ENCODE data around the gene LRP1B.
"Not testable (repeated sequence)": the region's sequence is repeated elsewhere in the genome, so short reads cannot be mapped to it uniquely, and the experiment has no call there.

LRP1B gene

DNA sequence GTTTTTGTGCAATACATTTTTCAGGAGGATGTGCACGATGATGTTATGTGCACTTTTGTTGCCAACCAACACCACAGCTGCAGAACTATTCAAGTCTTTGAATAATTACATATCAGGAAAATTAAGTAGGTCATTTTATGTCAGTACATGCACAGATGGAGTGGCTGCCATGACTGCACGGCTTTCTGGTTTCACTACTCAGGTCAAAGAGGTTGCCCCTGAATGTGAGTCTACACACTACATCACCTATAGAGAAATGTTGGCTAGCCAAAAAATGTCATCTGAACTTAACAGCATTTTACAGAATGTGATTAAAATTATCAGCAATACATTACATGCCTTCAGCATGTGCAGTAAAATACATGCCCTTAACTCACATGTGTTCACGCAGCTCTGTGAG, 1713.3 kb downstream of the LRP1B start:
- no peak for DNase-seq (ENCODE audit: low read depth in 1 of 2, low spot score in 1 of 2)

GRCh38 chr2:140416577-140416976, 1714.2 kb downstream of the LRP1B start:
- DNase-seq (ENCODE audit: low read depth in 1 of 2, low spot score in 1 of 2) = no peak

DNA sequence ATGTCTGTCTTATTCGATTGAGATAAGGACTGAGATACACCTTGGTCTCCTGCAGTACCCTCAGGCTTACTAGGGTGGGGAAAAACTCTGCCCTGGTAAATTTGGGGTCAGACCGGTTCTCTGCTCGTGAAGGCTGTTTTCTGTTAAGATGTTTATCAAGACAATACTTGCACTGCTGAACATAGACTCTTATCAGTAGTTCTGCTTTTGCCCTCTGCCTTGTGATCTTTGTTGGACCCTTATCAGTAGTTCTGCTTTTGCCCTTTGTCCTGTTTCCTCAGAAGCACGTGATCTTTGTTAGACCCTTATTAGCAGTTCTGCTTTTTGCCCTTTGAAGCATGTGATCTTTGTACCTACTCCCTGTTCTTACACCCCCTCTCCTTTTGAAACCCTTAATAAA, 1715.8 kb downstream of the LRP1B start:
- not testable (repeated sequence) for DNase-seq (ENCODE audit: low read depth in 1 of 2, low spot score in 1 of 2)

- no peak for DNase-seq (ENCODE audit: low read depth in 1 of 2, low spot score in 1 of 2)
These were observed 1720.1 kb downstream of the LRP1B start for GRCh38 chr2:140410695-140411094.

GRCh38 chr2:140401056-140401455, 1729.8 kb downstream of the LRP1B start:
- no peak for DNase-seq (ENCODE audit: low read depth in 1 of 2, low spot score in 1 of 2)

DNA sequence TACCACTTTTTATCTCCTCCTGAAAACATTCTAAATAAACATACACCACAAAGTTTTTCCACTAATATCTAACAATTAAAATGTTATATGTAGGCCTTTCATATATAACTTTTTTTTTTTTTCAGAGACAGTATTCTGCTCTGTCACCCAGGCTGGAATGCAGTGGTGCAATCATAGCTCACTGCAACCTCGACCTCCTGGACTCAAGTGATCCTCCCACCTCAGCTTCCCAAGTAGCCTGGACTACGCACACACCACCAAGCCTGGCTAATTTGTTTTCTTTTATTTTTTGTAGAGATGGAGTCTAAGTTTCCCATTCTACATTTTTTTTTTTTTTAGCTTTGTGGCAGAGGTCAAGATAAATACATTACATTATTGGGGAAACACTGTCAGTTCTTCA, 1738.0 kb downstream of the LRP1B start:
- no peak for DNase-seq (ENCODE audit: low read depth in 1 of 2, low spot score in 1 of 2)

GRCh38 chr2:140384946-140385345, 1745.9 kb downstream of the LRP1B start:
- DNase-seq (ENCODE audit: low read depth in 1 of 2, low spot score in 1 of 2) = no peak

DNA sequence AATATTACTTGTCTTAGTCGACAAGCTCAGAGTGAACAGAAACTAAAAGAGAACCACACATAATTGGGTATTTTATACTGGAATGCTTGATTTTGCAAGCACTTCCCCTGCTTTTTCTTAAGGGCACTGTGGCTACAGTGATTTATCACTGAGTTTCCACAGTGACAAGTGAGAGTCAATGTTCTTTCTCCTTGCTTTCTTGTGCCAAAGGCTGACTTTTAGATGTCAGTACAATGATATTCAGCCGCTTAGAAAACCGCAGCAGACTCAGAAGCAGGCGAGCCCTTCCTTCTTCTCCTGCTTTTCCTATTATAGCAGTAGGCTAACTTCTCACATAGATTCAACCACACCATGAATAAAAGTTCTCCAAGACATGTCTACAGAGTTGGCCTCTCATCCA, 1747.0 kb downstream of the LRP1B start:
- DNase-seq (ENCODE audit: low read depth in 1 of 2, low spot score in 1 of 2) = no peak

GRCh38 chr2:140376686-140377085, 1754.1 kb downstream of the LRP1B start:
- DNase-seq (ENCODE audit: low read depth in 1 of 2, low spot score in 1 of 2) = no peak

GRCh38 chr2:140363131-140363530, 1767.7 kb downstream of the LRP1B start:
- DNase-seq (ENCODE audit: low read depth in 1 of 2, low spot score in 1 of 2) = no peak

DNA sequence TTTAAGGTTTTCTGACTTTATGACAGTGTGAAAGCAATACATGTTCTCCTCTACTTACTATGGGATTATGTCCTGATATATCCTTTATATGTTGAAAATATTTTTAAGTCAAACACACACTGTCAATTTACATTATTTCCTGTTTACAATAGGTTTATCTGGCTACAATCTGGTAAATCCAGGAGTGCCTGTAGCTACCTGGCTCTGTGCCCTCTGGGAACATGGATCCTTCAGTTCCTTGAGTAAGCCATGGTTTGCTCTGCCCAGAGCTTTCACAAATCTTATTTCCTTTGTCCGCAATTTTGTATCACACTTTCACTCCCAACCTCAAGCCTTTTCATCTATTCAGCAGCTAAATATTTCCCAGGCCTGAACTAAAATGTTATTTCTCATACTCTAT, 1768.5 kb downstream of the LRP1B start:
- DNase-seq (ENCODE audit: low read depth in 1 of 2, low spot score in 1 of 2) = no peak

DNA sequence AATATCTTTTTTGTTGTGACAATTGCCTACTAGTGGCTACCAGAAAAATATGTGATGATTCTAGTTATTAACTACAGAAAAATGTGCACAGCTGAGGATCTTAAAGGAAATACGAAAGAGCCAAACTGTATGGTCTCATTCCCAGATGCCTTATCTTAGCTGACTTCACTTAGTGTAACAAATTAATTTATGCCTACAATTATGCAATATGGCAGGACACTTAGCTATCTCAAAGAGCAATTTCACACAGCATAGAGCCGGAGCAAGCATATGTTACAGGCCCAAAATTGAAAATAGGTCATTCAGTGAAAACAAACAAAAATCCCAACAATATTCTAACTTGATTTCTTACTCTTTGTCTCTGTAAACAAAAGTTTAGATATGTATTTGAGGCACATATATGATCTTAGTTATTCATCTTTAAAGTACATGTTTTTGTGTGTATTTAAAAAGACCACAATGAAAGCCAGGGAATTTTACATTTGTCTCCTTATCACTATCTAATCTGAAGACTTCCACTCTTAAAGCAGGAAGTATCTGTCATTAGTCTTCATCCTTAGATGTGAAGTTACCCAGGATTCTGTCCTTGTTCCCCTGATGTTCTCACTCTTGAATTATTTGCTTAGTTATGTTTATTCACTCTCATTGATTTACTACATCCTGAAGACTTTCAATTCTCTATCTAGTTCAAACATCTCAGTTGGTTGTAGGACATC, 1771.6 kb downstream of the LRP1B start:
- DNase-seq (ENCODE audit: low read depth in 1 of 2, low spot score in 1 of 2) = no peak

- no peak for DNase-seq (ENCODE audit: low read depth in 1 of 2, low spot score in 1 of 2)
These were observed 1774.1 kb downstream of the LRP1B start for GRCh38 chr2:140356697-140357096.

DNA sequence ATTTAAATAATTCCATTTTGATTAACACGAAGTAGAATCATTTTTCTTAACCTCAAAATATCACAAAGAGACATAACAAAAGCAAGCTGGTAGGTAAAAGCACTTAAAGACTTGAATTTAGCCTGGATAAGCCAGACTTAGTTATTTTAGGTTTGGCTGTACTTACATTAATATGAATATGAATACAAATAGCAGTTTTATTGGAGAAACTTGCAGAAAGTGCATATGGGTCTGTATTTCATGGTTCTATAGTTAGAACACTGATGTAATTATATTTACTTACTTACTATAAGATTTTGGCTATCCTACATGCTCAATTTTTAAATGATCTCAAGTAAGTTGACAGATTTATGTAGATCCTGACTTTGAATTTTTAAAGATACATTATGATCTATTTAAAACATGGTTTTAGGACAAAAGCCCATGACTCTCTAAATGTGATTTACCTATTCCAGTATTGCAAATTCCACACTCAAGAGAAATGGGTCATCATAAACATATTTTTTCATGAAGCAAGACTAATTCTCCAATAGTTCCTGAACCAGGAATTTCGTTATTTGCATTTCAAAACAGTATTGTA, 1775.2 kb downstream of the LRP1B start:
- DNase-seq (ENCODE audit: low read depth in 1 of 2, low spot score in 1 of 2) = no peak

DNA sequence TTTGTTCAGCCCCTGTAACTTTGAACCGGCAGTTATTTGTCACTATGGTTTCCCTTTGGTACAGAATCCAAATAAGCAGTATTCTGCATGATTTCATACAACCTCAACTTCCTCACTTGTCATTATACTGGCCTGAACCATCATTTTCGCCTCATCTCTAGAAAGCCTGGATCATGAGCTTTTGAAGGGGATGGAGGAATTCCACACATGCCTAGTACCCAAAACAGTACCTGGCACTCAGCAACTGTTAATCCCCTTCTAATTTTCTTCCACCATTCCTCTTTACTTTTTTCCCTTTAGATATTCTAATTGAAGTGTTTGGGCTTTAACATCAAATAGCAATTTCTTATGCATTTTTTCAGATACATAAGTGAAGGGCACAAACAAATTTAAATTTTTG, 1776.3 kb downstream of the LRP1B start:
- no peak for DNase-seq (ENCODE audit: low read depth in 1 of 2, low spot score in 1 of 2)

GRCh38 chr2:140353541-140353940, 1777.3 kb downstream of the LRP1B start:
- no peak for DNase-seq (ENCODE audit: low read depth in 1 of 2, low spot score in 1 of 2)

- DNase-seq (ENCODE audit: low read depth in 1 of 2, low spot score in 1 of 2) = no peak
These were observed 1779.1 kb downstream of the LRP1B start for GRCh38 chr2:140351692-140352091.

DNA sequence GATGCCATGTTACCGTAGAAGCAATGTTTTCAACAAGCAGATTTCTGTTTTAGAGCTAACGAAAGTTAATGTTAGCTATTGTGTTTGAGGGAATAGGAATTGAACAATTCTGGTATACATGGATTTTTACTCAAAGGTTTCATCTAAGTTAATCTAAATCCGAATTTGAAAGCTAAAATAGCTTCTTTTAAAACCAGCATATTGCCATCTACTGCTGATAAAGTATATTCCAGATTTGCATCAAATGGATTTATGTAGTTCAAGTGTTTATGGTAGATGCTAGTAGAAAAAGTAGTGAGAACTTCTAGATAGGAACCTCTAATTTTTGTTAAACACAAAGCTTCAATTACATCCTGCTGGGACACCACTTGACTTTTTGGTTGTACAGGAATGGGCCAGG, 1781.1 kb downstream of the LRP1B start:
- DNase-seq (ENCODE audit: low read depth in 1 of 2, low spot score in 1 of 2) = no peak

- DNase-seq (ENCODE audit: low read depth in 1 of 2, low spot score in 1 of 2) = no peak
These were observed 1782.0 kb downstream of the LRP1B start for GRCh38 chr2:140348826-140349225.

GRCh38 chr2:140344838-140345237, 1786.0 kb downstream of the LRP1B start:
- DNase-seq (ENCODE audit: low read depth in 1 of 2, low spot score in 1 of 2) = no peak

GRCh38 chr2:140344266-140344665, 1786.5 kb downstream of the LRP1B start:
- not testable (repeated sequence) for DNase-seq (ENCODE audit: low read depth in 1 of 2, low spot score in 1 of 2)

DNA sequence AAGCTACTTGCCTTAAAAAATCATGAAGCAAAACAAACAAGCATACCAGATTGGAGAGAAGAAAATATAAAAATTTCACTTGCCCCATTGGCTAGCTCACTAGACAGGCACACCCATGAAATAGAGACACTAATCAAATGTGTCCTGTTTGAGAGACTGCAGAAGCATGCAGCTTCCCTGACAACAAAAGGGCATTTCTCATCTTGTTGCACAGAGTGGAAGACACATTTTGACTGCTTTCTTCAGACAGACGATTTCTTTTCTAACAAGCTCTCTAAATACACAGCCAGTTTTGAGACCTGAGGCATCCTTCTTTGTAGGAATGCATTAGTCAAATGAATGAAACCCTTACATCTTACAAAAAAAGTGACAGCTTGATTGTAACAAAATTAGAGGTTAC, 1792.0 kb downstream of the LRP1B start:
- DNase-seq (ENCODE audit: low read depth in 1 of 2, low spot score in 1 of 2) = no peak

- DNase-seq (ENCODE audit: low read depth in 1 of 2, low spot score in 1 of 2) = no peak
These were observed 1793.8 kb downstream of the LRP1B start for GRCh38 chr2:140337061-140337460.

Data from activated CD4-positive, alpha-beta T cell treated with anti-CD3 and anti-CD28 coated beads, Interleukin-2, amount 50 U/mL, for 24 hours (primary cell).